ENCODE measurements around the gene SYNGAP1.

DNA sequence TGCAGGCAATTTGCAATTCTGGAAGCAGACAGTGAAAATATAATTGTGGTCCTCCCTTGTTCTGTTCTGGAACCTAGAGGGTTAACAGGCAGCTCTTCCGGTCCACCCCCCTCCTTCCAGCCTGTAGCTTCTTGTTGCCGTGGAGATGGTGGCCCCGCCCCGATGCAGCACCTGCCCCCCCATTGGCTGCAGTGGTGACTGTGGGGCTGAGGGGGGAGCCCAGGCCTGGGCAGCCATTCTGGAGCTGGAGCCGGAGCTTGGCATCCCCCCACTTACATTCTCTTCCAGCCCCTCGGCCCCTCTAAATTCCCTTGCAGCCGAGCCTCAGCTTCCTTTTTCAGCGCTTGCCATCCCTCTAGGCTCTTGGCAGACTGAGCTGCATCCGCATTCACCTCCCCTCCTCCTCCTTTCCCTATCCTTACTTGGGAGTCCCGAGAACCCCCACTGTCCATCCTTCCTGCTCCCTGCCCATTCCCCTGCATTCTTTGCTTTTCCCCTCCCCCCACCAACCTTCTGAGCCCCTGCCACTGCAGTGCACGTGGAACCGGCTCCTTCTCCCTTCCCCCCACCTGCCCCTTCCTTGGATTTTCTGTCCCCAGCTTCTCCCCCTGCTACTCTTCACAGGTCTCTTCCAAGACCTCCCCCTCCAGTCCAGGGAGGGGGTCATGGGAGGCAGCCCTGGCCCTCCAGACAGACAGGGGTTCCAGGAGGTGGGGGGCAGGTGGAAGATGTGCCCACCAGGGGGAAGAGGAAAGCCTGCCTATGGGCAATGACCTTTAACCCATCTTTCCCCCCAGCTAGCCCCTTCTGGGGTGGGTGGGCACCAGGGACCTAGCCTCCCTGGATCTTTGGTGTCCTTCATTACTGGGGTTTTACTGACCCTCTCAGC, 11.4 kb downstream of the SYNGAP1 start:
- TF ChIP-seq, protein P1, sequence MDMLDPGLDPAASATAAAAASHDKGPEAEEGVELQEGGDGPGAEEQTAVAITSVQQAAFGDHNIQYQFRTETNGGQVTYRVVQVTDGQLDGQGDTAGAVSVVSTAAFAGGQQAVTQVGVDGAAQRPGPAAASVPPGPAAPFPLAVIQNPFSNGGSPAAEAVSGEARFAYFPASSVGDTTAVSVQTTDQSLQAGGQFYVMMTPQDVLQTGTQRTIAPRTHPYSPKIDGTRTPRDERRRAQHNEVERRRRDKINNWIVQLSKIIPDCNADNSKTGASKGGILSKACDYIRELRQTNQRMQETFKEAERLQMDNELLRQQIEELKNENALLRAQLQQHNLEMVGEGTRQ (IDR thresholded peaks at IDR 0.05): no peak
- no peak for TF ChIP-seq NR3C1 (IDR thresholded peaks at IDR 0.05)
- TF ChIP-seq JUN (IDR thresholded peaks at IDR 0.05): no peak
